Lower leg skin (tissue), 3 donors: ENCODE data around the gene COX6B2.

Experiments
- POLR2A ChIP-seq, 2 donors: fragments of 450-650 bp; IDR thresholded peaks; one replicate each; pipeline ENCODE4 v1.6.1; 2016 to 2017; ENCODE audit warnings: antibody characterized with exemption in 2 of 2, mild to moderate bottlenecking in 1 of 2, moderate library complexity in 1 of 2
- TF ChIP-seq, protein P1 (sequence below), 3 donors: fragments of 450-650 bp; IDR thresholded peaks; one replicate each; pipeline ENCODE4 v1.5.1; 2016; ENCODE audit warnings: antibody characterized with exemption in 3 of 3, mild to moderate bottlenecking in 3 of 3, moderate library complexity in 2 of 3

DNA sequence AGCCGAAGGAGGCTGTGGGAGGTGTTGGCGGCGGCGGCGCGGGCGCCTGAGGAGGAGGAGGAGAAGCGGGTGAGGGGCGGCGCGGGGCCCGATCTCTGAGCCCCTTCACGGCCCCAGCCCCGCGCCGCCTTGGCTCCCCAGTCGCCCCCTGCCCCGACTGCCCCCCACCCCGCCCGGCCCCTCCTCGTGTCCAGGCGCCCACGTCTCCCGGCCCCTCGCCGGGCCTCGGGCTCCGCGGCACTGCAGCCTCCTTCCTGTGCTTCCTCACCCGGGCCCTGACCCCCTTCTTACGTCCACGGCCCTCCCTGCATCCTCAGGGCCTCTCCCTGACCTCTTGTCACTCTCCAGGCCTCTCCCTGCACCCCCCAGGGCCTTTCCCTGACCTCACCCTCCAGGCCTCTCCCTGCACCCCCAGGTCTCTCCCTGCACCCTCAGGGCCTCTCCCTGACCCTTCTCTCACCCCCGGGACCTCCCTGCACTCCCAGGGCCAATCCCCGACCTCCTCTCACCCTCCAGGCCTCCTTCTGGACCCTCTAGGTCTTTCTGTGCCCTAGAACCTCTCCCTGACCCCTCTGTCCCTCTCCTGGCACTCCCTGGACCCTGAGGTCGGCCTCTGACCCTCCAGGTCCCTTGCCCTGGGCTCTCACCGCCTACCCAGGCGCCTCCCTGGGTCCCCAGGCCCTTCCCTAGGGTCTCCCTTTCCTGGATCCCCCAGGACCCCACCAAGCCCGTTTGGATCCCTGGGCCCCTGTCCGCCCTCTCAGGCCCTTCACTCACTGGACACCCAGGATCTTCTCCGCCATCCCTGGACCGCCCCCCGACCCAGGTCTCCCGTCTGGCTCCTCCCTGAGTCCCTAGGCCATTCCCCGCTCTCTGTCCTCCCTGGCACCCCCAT is 14.4 kb downstream of the COX6B2 start:
- TF ChIP-seq, protein P1, sequence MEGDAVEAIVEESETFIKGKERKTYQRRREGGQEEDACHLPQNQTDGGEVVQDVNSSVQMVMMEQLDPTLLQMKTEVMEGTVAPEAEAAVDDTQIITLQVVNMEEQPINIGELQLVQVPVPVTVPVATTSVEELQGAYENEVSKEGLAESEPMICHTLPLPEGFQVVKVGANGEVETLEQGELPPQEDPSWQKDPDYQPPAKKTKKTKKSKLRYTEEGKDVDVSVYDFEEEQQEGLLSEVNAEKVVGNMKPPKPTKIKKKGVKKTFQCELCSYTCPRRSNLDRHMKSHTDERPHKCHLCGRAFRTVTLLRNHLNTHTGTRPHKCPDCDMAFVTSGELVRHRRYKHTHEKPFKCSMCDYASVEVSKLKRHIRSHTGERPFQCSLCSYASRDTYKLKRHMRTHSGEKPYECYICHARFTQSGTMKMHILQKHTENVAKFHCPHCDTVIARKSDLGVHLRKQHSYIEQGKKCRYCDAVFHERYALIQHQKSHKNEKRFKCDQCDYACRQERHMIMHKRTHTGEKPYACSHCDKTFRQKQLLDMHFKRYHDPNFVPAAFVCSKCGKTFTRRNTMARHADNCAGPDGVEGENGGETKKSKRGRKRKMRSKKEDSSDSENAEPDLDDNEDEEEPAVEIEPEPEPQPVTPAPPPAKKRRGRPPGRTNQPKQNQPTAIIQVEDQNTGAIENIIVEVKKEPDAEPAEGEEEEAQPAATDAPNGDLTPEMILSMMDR (IDR thresholded peaks at IDR 0.05), result no peak
- peak in 1 of 2 donors; percentile 64 for TF ChIP-seq POLR2A (IDR thresholded peaks at IDR 0.05)
